Measurements from ENCODE around the gene GAPT. TPM values are rescaled to one million over a fixed set of nuclear protein-coding genes. Genes with fewer than 3 reads are reported as not detected.

The GAPT gene
- polyA plus RNA-seq, 1 of the 3 experiments (the other 2 are of a cell fraction) = not detected

- no peaks in the 10 kb centered on the region for H3K79me2 ChIP-seq (ENCODE audit: insufficient read depth)
- H3F3A ChIP-seq (replicated peaks; ENCODE audit: insufficient read depth) = no peaks in the 10 kb centered on the region
- no peak overlapping the region for H3K4me2 ChIP-seq
- H3K9me2 ChIP-seq = no peaks in the 10 kb centered on the region
- ChIA-PET CTCF (interaction anchor here (2.1 kb wide), 1 partner anchor 304 kb away, joined by 6 read pairs; no protein-coding TSS in a partner anchor), POLR2A (no interaction called here)
- H3K4me3 ChIP-seq (ENCODE audit: low read depth in 2 of 2, low read length in 1 of 2) = no peak overlapping the region
- H4K20me1 ChIP-seq (ENCODE audit: insufficient read depth) = no peaks in the 10 kb centered on the region
- peaks cover 0 to 8% of the 10 kb centered on the region in 2 experiments; a peak in 2 of 4 replicates for H3K4me1 ChIP-seq (ENCODE audit: control insufficient read depth in 1 of 2, insufficient read depth in 2 of 2, low read depth in 1 of 2, low read length in 1 of 2)
- no peaks in the 10 kb centered on the region for H3K9me3 ChIP-seq
- no peak overlapping the region for H3K9ac ChIP-seq
- TF ChIP-seq, protein P1, sequence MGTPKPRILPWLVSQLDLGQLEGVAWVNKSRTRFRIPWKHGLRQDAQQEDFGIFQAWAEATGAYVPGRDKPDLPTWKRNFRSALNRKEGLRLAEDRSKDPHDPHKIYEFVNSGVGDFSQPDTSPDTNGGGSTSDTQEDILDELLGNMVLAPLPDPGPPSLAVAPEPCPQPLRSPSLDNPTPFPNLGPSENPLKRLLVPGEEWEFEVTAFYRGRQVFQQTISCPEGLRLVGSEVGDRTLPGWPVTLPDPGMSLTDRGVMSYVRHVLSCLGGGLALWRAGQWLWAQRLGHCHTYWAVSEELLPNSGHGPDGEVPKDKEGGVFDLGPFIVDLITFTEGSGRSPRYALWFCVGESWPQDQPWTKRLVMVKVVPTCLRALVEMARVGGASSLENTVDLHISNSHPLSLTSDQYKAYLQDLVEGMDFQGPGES (IDR thresholded peaks at IDR 0.05; ENCODE audit: low read depth, low read length) = no peak
- no peak for TF ChIP-seq NFIC (IDR thresholded peaks at IDR 0.05; ENCODE audit: borderline replicate concordance)
- TF ChIP-seq RAD21 (IDR thresholded peaks at IDR 0.05; ENCODE audit: low read length) = no peak
- TF ChIP-seq EP300 (IDR thresholded peaks at IDR 0.05; ENCODE audit: borderline replicate concordance in 1 of 2, low read depth in 1 of 2, low read length in 1 of 2) = no peak
- no peak for TF ChIP-seq TCF12 (IDR thresholded peaks at IDR 0.05)
- TF ChIP-seq RCOR1 (IDR thresholded peaks at IDR 0.05; ENCODE audit: low read length) = no peak
- TF ChIP-seq MXI1 (IDR thresholded peaks at IDR 0.05; ENCODE audit: low read depth, low read length) = no peak
- TF ChIP-seq GABPA (IDR thresholded peaks at IDR 0.05; ENCODE audit: low read depth) = no peak
- TF ChIP-seq YY1 (IDR thresholded peaks at IDR 0.05; ENCODE audit: low read depth) = no peak
- TF ChIP-seq MEF2A (IDR thresholded peaks at IDR 0.05; ENCODE audit: borderline replicate concordance, low read depth) = no peak
- TF ChIP-seq TAF1 (IDR thresholded peaks at IDR 0.05; ENCODE audit: borderline replicate concordance, low read depth, low read length) = no peak
- TF ChIP-seq, protein P2, sequence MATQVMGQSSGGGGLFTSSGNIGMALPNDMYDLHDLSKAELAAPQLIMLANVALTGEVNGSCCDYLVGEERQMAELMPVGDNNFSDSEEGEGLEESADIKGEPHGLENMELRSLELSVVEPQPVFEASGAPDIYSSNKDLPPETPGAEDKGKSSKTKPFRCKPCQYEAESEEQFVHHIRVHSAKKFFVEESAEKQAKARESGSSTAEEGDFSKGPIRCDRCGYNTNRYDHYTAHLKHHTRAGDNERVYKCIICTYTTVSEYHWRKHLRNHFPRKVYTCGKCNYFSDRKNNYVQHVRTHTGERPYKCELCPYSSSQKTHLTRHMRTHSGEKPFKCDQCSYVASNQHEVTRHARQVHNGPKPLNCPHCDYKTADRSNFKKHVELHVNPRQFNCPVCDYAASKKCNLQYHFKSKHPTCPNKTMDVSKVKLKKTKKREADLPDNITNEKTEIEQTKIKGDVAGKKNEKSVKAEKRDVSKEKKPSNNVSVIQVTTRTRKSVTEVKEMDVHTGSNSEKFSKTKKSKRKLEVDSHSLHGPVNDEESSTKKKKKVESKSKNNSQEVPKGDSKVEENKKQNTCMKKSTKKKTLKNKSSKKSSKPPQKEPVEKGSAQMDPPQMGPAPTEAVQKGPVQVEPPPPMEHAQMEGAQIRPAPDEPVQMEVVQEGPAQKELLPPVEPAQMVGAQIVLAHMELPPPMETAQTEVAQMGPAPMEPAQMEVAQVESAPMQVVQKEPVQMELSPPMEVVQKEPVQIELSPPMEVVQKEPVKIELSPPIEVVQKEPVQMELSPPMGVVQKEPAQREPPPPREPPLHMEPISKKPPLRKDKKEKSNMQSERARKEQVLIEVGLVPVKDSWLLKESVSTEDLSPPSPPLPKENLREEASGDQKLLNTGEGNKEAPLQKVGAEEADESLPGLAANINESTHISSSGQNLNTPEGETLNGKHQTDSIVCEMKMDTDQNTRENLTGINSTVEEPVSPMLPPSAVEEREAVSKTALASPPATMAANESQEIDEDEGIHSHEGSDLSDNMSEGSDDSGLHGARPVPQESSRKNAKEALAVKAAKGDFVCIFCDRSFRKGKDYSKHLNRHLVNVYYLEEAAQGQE (IDR thresholded peaks at IDR 0.05; ENCODE audit: low read depth, low read length) = no peak
- TF ChIP-seq RXRA (IDR thresholded peaks at IDR 0.05; ENCODE audit: borderline replicate concordance, low read depth) = no peak
- TF ChIP-seq EZH2phosphoT487 (IDR thresholded peaks at IDR 0.05; ENCODE audit: borderline replicate concordance, low read depth) = no peak
- TF ChIP-seq, protein P3, sequence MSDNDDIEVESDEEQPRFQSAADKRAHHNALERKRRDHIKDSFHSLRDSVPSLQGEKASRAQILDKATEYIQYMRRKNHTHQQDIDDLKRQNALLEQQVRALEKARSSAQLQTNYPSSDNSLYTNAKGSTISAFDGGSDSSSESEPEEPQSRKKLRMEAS (IDR thresholded peaks at IDR 0.05; ENCODE audit: low read depth) = no peak
- TF ChIP-seq POLR2AphosphoS5 (IDR thresholded peaks at IDR 0.05; ENCODE audit: low read depth, low read length) = no peak
- no peak for DNase-seq
- no peak overlapping the region for H3K27ac ChIP-seq (ENCODE audit: low read depth in 2 of 2, low read length in 1 of 2)
- no peaks in the 10 kb centered on the region for H3K36me3 ChIP-seq (replicated peaks in 1 of 2; ENCODE audit: control insufficient read depth in 1 of 2, insufficient read depth in 2 of 2, low read length in 1 of 2)
- no peaks in the 10 kb centered on the region for H3K27me3 ChIP-seq (ENCODE audit: insufficient read depth)
- no peak overlapping the region for H2AFZ ChIP-seq (ENCODE audit: low read depth)
These were observed 54.7 kb downstream of the GAPT start for GRCh38 chr5:58545912-58546311.

Small RNA genes lying within 50 kb of the gene (small RNA-seq; reads per million reads assigned to genes)
- gene MIR548AE2 = 0 reads per million in 7 experiments

Other genes starting within 250 kb of the GAPT start
- 157 and 225 TPM in 2 replicates for gene PLK2, start 31.3 kb upstream of the GAPT start, polyA plus RNA-seq (2012; rRNA removed)
- 0.03 and 0.49 TPM in 2 replicates for gene RAB3C, start 91.6 kb downstream of the GAPT start, polyA plus RNA-seq (2012; rRNA removed)

Measured in SK-N-SH (cell line).